Naive thymus-derived CD4-positive, alpha-beta T cell (primary cell): ENCODE data around the gene ADGRB2. TPM values are rescaled to one million over a fixed set of nuclear protein-coding genes. Genes with fewer than 3 reads are reported as not detected.

Source experiments
- ATAC-seq: fragments of 150-1000 bp; cut with Tn5 transposase; 2 replicates; pipeline ENCODE4 v1.10.0; 2021; ENCODE audit warnings: mild to moderate bottlenecking, moderate library complexity
- CTCF ChIA-PET: fragments of 350-600 bp; sonication (Branson Sonifier 250); formaldehyde crosslinking; loops from one replicate; lab custom pipeline; 2021; ENCODE audit warnings: antibody characterized with exemption; lab: Charles Lee
- POLR2A ChIA-PET: fragments of 350-600 bp; sonication (Branson Sonifier 250); formaldehyde crosslinking; loops from one replicate; lab custom pipeline; 2021; ENCODE audit warnings: antibody characterized with exemption, inconsistent platforms; lab: Charles Lee
- DNase-seq, 9 donors: peaks; one replicate each; pipeline versions ENCODE4 v3.0.0 to v3.0.0-alpha.2; 2020 to 2022; ENCODE audit warnings: mixed read lengths in 1 of 9
- H3K27ac ChIP-seq: one replicate; pipeline ENCODE4 v1.7.0; 2013; ENCODE audit warnings: mild to moderate bottlenecking, low read depth, low read length, moderate library complexity
- H3K27me3 ChIP-seq, 2 donors: one replicate each; pipeline ENCODE4 v1.7.0; 2013; ENCODE audit warnings: low read length in 2 of 2, mild to moderate bottlenecking in 2 of 2, moderate library complexity in 2 of 2; ENCODE audit not compliant: control insufficient read depth in 2 of 2, insufficient read depth in 2 of 2
- H3K36me3 ChIP-seq, 3 experiments: 1 replicate in 2 of 3; 2 replicates in 1 of 3; pipeline ENCODE4 v1.7.0; 2013; ENCODE audit warnings: low read length in 3 of 3, mild to moderate bottlenecking in 3 of 3, moderate library complexity in 1 of 3; ENCODE audit not compliant: insufficient read depth in 3 of 3, control insufficient read depth in 2 of 3
- H3K4me1 ChIP-seq, 2 donors: one replicate each; pipeline ENCODE4 v1.7.0; 2013; ENCODE audit warnings: low read length in 2 of 2, mild to moderate bottlenecking in 2 of 2, moderate library complexity in 1 of 2; ENCODE audit not compliant: control insufficient read depth in 2 of 2, insufficient read depth in 2 of 2
- H3K4me3 ChIP-seq: 2 replicates; pipeline ENCODE4 v1.7.0; 2013; ENCODE audit warnings: mild to moderate bottlenecking, low read length
- H3K9me3 ChIP-seq, 3 experiments: 1 replicate in 2 of 3; 2 replicates in 1 of 3; pipeline ENCODE4 v1.7.0; 2013; ENCODE audit warnings: low read length in 3 of 3; ENCODE audit not compliant: control insufficient read depth in 2 of 3
- H3K27ac Mint-ChIP-seq, 9 donors: one replicate each; pipeline ENCODE4 v1.8.0; 2020 to 2022; ENCODE audit warnings: mixed read lengths in 9 of 9, mild to moderate bottlenecking in 8 of 9, moderate library complexity in 5 of 9, inconsistent platforms in 2 of 9
- H3K27me3 Mint-ChIP-seq, 5 donors: one replicate each; pipeline ENCODE4 v1.8.0; 2021 to 2022; ENCODE audit warnings: mixed read lengths in 5 of 5, mild to moderate bottlenecking in 1 of 5
- H3K36me3 Mint-ChIP-seq, 5 donors: one replicate each; pipeline ENCODE4 v1.8.0; 2020 to 2022; ENCODE audit warnings: mixed read lengths in 5 of 5, mild to moderate bottlenecking in 3 of 5, inconsistent platforms in 1 of 5
- H3K4me1 Mint-ChIP-seq, 7 donors: one replicate each; pipeline ENCODE4 v1.8.0; 2020 to 2022; ENCODE audit warnings: mixed read lengths in 7 of 7, mild to moderate bottlenecking in 3 of 7, inconsistent platforms in 1 of 7
- H3K4me3 Mint-ChIP-seq, 10 donors: one replicate each; pipeline ENCODE4 v1.8.0; 2020 to 2022; ENCODE audit warnings: mild to moderate bottlenecking in 10 of 10, mixed read lengths in 10 of 10, moderate library complexity in 6 of 10, inconsistent platforms in 2 of 10
- H3K9me3 Mint-ChIP-seq, 11 donors: one replicate each; pipeline ENCODE4 v1.8.0; 2020 to 2022; ENCODE audit warnings: mixed read lengths in 11 of 11, mild to moderate bottlenecking in 4 of 11, inconsistent platforms in 1 of 11, moderate library complexity in 1 of 11
- intact Hi-C, 2 donors: fragments of 100-400 bp; cut with micrococcal nuclease; formaldehyde crosslinking; loops; one replicate each; pipeline ENCODE4 v1.15.1; 2023
- polyA plus RNA-seq, 2 donors: library from polyadenylated mRNA; unstranded; fragments of 300-500 nt; fragmentation: Illumina TruSeq; gene quantifications; one replicate each; pipeline ENCODE4 v1.2.3, GENCODE V29; 2021
- total RNA-seq, 6 experiments: library from RNA in 5 of 6; stranded (reverse) in 5 of 6; gene quantifications; 1 replicate in 5 of 6; 2 replicates in 1 of 6; pipeline ENCODE4 v1.2.3 and lab custom pipeline; 2021 to 2026

ADGRB2 gene
- total and polyA plus RNA-seq, 7 experiments from 2014 or later: 0.11 to 4.3 (median 0.43) TPM; not detected in 2

DNA sequence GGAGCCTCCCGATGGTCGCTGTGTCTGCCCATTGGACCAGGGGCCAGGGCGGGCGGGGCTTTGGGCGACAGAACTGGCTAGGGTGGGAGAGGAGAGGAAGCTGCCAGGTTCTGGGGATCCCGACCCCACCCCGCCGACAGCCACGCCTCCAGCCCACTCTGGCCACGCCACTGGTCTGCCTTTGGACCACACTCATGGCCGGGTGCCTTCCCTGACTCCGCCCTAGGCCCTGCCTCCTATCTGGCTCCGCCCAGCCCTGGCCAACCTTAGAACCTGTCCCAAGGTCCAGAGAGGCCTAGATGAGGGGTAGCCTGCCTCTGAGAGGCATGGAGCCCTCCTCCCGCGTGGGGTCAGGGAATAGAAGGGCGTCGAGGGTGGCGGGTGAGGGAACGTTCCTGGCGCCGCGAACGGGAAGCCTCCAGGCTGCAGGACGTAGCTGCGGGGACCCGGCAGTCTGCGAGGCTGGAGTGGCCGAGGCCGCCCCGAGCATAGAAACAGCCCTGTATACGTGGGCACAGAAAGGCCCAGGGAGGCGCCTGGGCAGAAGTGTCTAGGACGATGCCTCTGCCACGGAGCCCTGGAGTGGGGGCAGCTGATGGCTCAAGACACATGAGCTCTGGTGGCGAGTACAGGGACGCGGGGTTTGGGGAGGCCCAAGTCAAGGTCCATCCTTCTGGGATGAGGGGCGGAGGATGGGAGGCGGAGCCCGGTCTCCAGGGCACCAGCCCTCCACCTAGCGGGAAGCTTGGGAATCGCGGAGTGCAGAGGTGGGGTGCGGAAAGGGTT lies 48.9 kb downstream of the ADGRB2 start:
- no peaks in the 10 kb centered on the region for H3K36me3 ChIP-seq
- Mint-ChIP-seq H3K9me3 (peaks cover 0 to 1% (median 0%) of the 10 kb centered on the region in 11 donors), H3K27ac (no peak overlapping the region), H3K27me3 (peaks cover 59 to 71% (median 64%) of the 10 kb centered on the region in 5 donors), H3K4me1 (peaks cover 6 to 19% (median 16%) of the 10 kb centered on the region in 7 donors), H3K36me3 (peaks cover 0 to 4% (median 0%) of the 10 kb centered on the region in 5 donors), H3K4me3 (peak overlapping the region; percentile 42 to 83 (median 73))
- no peak overlapping the region for H3K27ac ChIP-seq
- DNase-seq: peak in 1 of 9 donors; percentile 45
- ChIA-PET CTCF (interaction anchor here (0.5 to 1.8 kb wide), 2 partner anchors 74 to 149 kb away, joined by 3 to 10 read pairs; no protein-coding TSS in a partner anchor), POLR2A (no interaction called here)
- intact Hi-C loops: no loop called here
- peaks cover 2 to 10% of the 10 kb centered on the region in 2 donors for H3K27me3 ChIP-seq
- peak; percentile 66 for ATAC-seq
- H3K4me1 ChIP-seq: peaks cover 3 to 16% of the 10 kb centered on the region in 2 donors
- H3K4me3 ChIP-seq: peak overlapping the region; percentile 13
- H3K9me3 ChIP-seq: no peaks in the 10 kb centered on the region

DNA sequence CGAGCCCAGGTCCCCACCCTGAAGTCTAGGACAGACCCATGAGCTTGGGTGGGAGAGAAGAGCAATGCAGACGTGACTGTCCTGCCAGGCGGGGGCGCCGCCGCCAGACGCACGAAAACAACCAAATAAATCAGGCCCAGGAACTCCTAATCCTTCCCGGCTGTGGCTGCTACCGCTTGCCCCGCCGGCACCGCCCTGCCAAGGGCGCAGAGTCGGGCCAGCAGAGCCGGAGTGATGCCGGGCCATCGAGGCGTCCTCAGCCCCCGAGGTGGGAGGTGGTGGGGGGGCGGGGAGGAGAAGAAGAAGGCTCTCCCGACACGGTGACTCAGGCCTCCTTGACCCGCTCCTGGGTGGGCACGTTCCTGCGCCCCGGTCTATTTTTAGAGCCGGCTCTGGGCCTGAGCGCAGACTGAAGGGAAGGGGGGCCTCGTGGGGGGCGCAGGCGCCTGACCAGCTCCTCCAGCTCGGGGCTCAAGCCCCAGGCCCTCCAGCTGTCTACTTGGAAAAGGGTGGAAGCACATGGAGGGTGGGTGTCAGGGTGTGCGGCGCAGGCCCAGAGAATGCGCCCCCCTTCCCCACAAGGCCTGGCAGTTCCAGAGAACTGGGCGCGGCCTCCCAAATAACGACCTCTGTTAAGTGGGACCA lies 49.6 kb downstream of the ADGRB2 start:
- Histone ChIP-seq H3K36me3 (no peaks in the 10 kb centered on the region), H3K4me1 (peaks cover 3 to 16% of the 10 kb centered on the region in 2 donors), H3K27ac (no peak overlapping the region), H3K4me3 (no peak overlapping the region), H3K27me3 (peaks cover 2 to 10% of the 10 kb centered on the region in 2 donors), H3K9me3 (no peaks in the 10 kb centered on the region)
- POLR2A ChIA-PET: no interaction called here
- H3K9me3 Mint-ChIP-seq: peaks cover 0 to 1% (median 0%) of the 10 kb centered on the region in 11 donors
- DNase-seq: peak in 4 of 9 donors; percentile 18 to 46 (median 28)
- peak; percentile 57 for ATAC-seq
- CTCF ChIA-PET: interaction anchor here (1.8 kb wide), 1 partner anchor 75 kb away, joined by 10 read pairs; no protein-coding TSS in a partner anchor
- peaks cover 6 to 19% (median 16%) of the 10 kb centered on the region in 7 donors for H3K4me1 Mint-ChIP-seq
- H3K27ac Mint-ChIP-seq: no peak overlapping the region
- H3K27me3 Mint-ChIP-seq: peaks cover 59 to 71% (median 63%) of the 10 kb centered on the region in 5 donors
- H3K4me3 Mint-ChIP-seq: peak overlapping the region in 9 of 10 donors; percentile 41 to 83 (median 72)
- peaks cover 0 to 4% (median 0%) of the 10 kb centered on the region in 5 donors for H3K36me3 Mint-ChIP-seq
- intact Hi-C loops: loop anchor here in 1 of 2 donors (1.0 kb wide), 2 partner anchors 75 to 349 kb away; no protein-coding TSS in a partner anchor

DNA sequence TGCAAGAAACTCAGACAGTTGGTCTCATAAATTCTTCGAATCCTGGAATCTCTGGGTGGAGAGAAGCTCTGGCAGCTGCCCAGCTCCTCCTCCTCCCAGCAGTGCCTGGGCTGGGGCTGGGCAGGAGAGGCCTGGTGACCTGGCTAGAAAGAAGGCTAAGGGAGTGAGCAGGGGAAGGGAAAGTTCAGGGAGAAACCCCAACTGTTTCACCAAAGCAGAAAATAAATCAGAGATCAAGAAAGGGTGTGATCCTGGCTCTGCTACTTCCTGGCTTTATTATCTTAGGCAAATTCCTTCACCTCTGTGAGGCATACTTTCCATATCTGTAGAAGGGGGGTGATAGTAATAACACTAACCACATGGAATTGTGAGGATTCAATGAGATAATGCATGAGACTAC lies 51.5 kb downstream of the ADGRB2 start:
- Mint-ChIP-seq H3K4me1 (peaks cover 13 to 29% (median 22%) of the 10 kb centered on the region in 7 donors), H3K9me3 (peaks cover 0 to 3% (median 0%) of the 10 kb centered on the region in 11 donors), H3K27me3 (peaks cover 60 to 67% (median 64%) of the 10 kb centered on the region in 5 donors), H3K36me3 (peaks cover 0 to 4% (median 0%) of the 10 kb centered on the region in 5 donors), H3K27ac (no peak overlapping the region), H3K4me3 (no peak overlapping the region)
- Histone ChIP-seq H3K27me3 (peaks cover 0 to 10% of the 10 kb centered on the region in 2 donors), H3K27ac (no peak overlapping the region), H3K4me1 (peaks cover 3 to 16% of the 10 kb centered on the region in 2 donors), H3K9me3 (no peaks in the 10 kb centered on the region), H3K4me3 (no peak overlapping the region), H3K36me3 (no peaks in the 10 kb centered on the region)
- ChIA-PET CTCF (interaction anchor here (1.7 kb wide), 1 partner anchor 76 kb away, joined by 4 read pairs; no protein-coding TSS in a partner anchor), POLR2A (no interaction called here)
- intact Hi-C loops: no loop called here
- DNase-seq: no peak
- ATAC-seq: no peak

DNA sequence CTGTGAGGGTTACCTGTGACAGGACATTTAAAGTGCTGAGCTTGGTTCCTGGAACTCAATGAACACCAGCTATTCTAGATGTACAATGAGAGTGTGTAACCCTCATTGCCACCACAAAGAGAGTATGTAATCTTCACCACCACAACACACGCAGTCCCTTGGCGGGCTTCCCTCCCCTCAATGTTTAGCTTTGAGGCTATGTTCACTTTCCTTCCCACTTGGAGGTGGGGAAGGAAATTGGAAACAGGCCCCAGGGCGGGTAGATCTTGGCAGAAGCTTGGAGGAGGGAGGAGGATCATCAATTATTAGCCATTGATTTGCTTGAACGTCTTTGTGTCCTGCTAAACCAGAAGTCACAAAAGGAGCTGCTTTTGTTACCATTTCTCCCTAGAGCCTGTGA lies 52.1 kb downstream of the ADGRB2 start:
- ChIA-PET POLR2A (no interaction called here), CTCF (interaction anchor here (0.6 to 1.7 kb wide), 2 partner anchors 77 to 382 kb away, joined by 4 to 6 read pairs; no protein-coding TSS in a partner anchor)
- intact Hi-C loops: no loop called here
- Histone ChIP-seq H3K4me3 (no peak overlapping the region), H3K9me3 (no peaks in the 10 kb centered on the region), H3K27ac (no peak overlapping the region), H3K4me1 (peaks cover 3 to 16% of the 10 kb centered on the region in 2 donors), H3K36me3 (no peaks in the 10 kb centered on the region), H3K27me3 (peaks cover 0 to 10% of the 10 kb centered on the region in 2 donors)
- ATAC-seq: no peak
- Mint-ChIP-seq H3K36me3 (peaks cover 0 to 4% (median 0%) of the 10 kb centered on the region in 5 donors), H3K4me3 (no peak overlapping the region), H3K4me1 (peaks cover 13 to 32% (median 23%) of the 10 kb centered on the region in 7 donors), H3K27ac (no peak overlapping the region), H3K9me3 (peaks cover 0 to 3% (median 0%) of the 10 kb centered on the region in 11 donors), H3K27me3 (peaks cover 61 to 66% (median 63%) of the 10 kb centered on the region in 5 donors)
- DNase-seq: no peak

DNA sequence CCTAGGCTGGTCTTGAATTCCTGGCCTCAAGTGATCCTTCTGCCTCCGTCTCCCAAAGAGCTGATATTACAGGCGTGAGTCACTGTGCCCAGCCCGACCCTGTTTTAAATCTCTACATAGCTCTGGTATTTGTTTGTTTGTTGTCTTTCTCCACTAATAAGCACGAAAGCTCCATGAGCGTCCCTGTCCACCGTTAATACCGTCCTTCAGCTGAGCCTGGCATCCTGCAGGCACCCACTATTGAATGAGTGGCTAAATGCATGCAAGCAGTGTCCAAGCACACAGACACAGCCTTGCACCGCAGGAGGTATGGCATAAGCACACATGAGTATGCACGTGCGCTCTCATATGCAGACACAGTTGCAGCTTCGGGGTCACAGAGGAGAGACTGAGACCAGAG lies 55.8 kb downstream of the ADGRB2 start:
- intact Hi-C loops: loop anchor here in 1 of 2 donors (5.0 kb wide), 1 partner anchor 46 kb away; no protein-coding TSS in a partner anchor
- H3K36me3 ChIP-seq: no peaks in the 10 kb centered on the region
- ChIA-PET CTCF (interaction anchor here (0.7 to 1.1 kb wide), 3 partner anchors 44 to 812 kb away, joined by 4 read pairs; no protein-coding TSS in a partner anchor), POLR2A (no interaction called here)
- H3K36me3 Mint-ChIP-seq: peaks cover 0 to 4% (median 0%) of the 10 kb centered on the region in 5 donors
- H3K27ac Mint-ChIP-seq: no peak overlapping the region
- peaks cover 0 to 12% of the 10 kb centered on the region in 2 donors for H3K27me3 ChIP-seq
- H3K4me3 ChIP-seq: no peak overlapping the region
- no peak overlapping the region for H3K27ac ChIP-seq
- peaks cover 8 to 35% (median 27%) of the 10 kb centered on the region in 7 donors for H3K4me1 Mint-ChIP-seq
- H3K27me3 Mint-ChIP-seq: peaks cover 50 to 66% (median 62%) of the 10 kb centered on the region in 5 donors
- peaks cover 0 to 3% (median 0%) of the 10 kb centered on the region in 11 donors for H3K9me3 Mint-ChIP-seq
- DNase-seq (no peak), ATAC-seq (no peak)
- peaks cover 8 to 12% of the 10 kb centered on the region in 2 donors for H3K4me1 ChIP-seq
- no peak overlapping the region for H3K4me3 Mint-ChIP-seq
- no peaks in the 10 kb centered on the region for H3K9me3 ChIP-seq

DNA sequence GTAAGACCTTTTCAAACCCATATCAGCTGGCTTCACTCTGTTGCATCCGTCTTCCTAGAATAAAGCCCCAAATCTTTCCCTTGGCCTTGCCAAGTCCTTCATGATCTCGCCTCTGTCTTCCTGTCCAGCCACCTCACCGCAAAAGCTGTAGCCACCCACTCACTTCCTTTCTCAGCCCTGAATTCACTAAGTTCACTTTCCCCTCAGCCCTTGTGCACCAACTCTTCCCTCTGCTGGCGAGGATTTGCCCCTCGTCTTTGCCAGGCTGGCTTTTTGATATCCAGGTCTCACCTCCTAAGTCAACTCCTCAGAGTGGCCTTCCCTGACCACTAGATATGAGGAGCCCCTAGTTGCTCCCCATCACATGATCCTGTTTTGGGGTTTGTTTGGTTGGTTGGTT lies 56.4 kb downstream of the ADGRB2 start:
- peaks cover 0 to 3% (median 0%) of the 10 kb centered on the region in 11 donors for H3K9me3 Mint-ChIP-seq
- intact Hi-C loops: loop anchor here in 1 of 2 donors (5.0 kb wide), 1 partner anchor 45 kb away; no protein-coding TSS in a partner anchor
- H3K27me3 Mint-ChIP-seq: peaks cover 50 to 70% (median 58%) of the 10 kb centered on the region in 5 donors
- no peak overlapping the region for H3K4me3 Mint-ChIP-seq
- no peak for ATAC-seq
- Histone ChIP-seq H3K9me3 (no peaks in the 10 kb centered on the region), H3K4me3 (no peak overlapping the region), H3K27me3 (peaks cover 0 to 12% of the 10 kb centered on the region in 2 donors), H3K27ac (no peak overlapping the region), H3K36me3 (no peaks in the 10 kb centered on the region), H3K4me1 (peaks cover 8 to 12% of the 10 kb centered on the region in 2 donors)
- no peak overlapping the region for H3K27ac Mint-ChIP-seq
- ChIA-PET CTCF (interaction anchor here (1.0 kb wide), 1 partner anchor 813 kb away, joined by 4 read pairs; no protein-coding TSS in a partner anchor), POLR2A (no interaction called here)
- H3K4me1 Mint-ChIP-seq: peaks cover 8 to 35% (median 28%) of the 10 kb centered on the region in 7 donors
- DNase-seq: no peak
- peaks cover 0 to 4% (median 0%) of the 10 kb centered on the region in 5 donors for H3K36me3 Mint-ChIP-seq
